Measurements from ENCODE around the gene SREBF1. TPM values are rescaled to one million over a fixed set of nuclear protein-coding genes. Genes with fewer than 3 reads are reported as not detected.

The SREBF1 gene
- total and polyA plus RNA-seq, 10 of the 15 experiments (the other 5 are each of a cell fraction or from before 2014, with no cell fraction given): 1.4 to 84.6 (median 20.4) TPM

DNA sequence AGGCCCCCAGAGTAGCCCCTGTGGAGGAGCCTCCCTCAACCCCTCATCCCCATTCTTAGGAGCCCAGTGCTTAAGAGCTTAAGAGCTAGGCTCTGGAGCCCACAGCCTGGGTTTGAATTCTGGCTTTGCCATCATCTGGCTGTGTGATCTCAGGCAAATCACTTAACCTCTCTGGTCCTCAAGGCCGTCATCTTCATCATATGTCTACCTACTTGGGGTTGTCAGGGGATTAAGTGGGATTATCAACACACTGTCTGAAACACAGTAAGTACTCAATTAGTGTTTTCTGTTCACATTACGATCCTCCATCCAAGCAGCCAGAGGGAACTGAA is 4.8 kb downstream of the SREBF1 start (continued):
- no peak for TF ChIP-seq SRF (IDR thresholded peaks at IDR 0.05; ENCODE audit: low read depth in 2 of 2, low read length in 2 of 2)
- TF ChIP-seq NR2F1 (conservative IDR thresholded peaks at IDR 0.05): no peak
- TF ChIP-seq, protein P1, sequence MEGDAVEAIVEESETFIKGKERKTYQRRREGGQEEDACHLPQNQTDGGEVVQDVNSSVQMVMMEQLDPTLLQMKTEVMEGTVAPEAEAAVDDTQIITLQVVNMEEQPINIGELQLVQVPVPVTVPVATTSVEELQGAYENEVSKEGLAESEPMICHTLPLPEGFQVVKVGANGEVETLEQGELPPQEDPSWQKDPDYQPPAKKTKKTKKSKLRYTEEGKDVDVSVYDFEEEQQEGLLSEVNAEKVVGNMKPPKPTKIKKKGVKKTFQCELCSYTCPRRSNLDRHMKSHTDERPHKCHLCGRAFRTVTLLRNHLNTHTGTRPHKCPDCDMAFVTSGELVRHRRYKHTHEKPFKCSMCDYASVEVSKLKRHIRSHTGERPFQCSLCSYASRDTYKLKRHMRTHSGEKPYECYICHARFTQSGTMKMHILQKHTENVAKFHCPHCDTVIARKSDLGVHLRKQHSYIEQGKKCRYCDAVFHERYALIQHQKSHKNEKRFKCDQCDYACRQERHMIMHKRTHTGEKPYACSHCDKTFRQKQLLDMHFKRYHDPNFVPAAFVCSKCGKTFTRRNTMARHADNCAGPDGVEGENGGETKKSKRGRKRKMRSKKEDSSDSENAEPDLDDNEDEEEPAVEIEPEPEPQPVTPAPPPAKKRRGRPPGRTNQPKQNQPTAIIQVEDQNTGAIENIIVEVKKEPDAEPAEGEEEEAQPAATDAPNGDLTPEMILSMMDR (IDR thresholded peaks at IDR 0.05 in 2 of 3, conservative IDR thresholded peaks at IDR 0.05 in 1 of 3; ENCODE audit: control insufficient read depth in 2 of 3, extremely low read depth in 1 of 3, insufficient read depth in 1 of 3, low read depth in 3 of 3, low read length in 3 of 3): no peak
- TF ChIP-seq TCF12 (IDR thresholded peaks at IDR 0.05; ENCODE audit: low read depth, low read length): no peak
- TF ChIP-seq MYC (IDR thresholded peaks at IDR 0.05; ENCODE audit: insufficient read depth, insufficient read length, insufficient replicate concordance, low read length, severe bottlenecking): no peak
- no peak for TF ChIP-seq IKZF1 (conservative IDR thresholded peaks at IDR 0.05)
- no peak for TF ChIP-seq PAX5 (IDR thresholded peaks at IDR 0.05; ENCODE audit: borderline replicate concordance, low read depth, low read length)

DNA sequence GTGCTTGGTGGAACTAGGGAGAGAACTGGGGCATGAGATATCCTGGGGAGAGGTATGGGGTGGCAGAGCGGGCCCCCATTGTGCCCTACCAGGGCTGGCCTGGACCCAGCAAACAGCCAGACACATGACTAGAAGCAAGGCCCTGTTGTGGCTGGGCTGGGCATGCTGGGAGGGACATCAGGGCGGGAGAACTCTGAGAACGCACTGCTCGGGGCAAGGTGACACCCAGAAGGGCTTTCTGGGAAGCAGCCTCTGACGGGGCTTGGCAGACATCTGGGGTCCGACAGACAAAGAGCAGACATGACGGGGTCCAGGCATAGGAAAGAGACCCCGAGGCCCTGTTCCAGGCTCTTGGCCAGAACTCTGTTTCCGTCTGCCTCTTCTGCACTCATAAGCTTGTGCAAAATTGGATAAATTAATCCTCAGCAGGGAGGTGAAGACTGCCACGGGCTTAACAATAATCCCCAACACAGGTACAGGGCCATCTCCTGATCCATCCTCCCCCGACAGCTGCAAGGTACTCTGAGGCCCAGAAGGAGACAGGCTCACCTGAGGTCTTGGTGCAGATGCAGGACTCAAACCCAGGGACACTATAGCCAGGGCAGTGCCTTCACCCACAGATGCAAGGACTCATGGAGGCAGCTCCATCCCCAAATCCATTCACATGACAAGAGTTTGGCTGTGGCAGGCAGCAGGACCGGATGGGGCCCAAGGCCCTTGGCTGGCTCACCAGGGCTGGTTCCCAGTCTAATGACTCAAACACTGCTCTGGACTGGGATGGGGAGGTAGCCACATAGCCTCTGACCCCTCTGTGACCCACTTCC is 5.4 kb downstream of the SREBF1 start:
- FAIRE-seq (no peak), DNase-seq (ENCODE audit: low read depth, low spot score) (no peak), ATAC-seq (no peak)
- ChIA-PET POLR2A (interaction anchor here (8.0 kb wide), 1 partner anchor 9 kb away, joined by 163 read pairs; no protein-coding TSS in a partner anchor), RAD21 (ENCODE audit: unreplicated experiment) (interaction anchor here (1.1 kb wide), 1 partner anchor 11 kb away, joined by 4 read pairs; no protein-coding TSS in a partner anchor), SMC1A (ENCODE audit: uncharacterized antibody, unreplicated experiment) (interaction anchor here (1.0 to 6.2 kb wide), 4 partner anchors 10 to 25 kb away, joined by 3 to 46 read pairs (median 10); no protein-coding TSS in a partner anchor), CTCF (interaction anchor here (0.6 kb wide), 1 partner anchor 10 kb away, joined by 3 read pairs; no protein-coding TSS in a partner anchor)
- peaks cover 25% of the 10 kb centered on the region for H3K4me1 ChIP-seq (ENCODE audit: control insufficient read depth, insufficient read depth, low read length)
- H3K4me2 ChIP-seq (ENCODE audit: control insufficient read depth, insufficient read depth): no peak overlapping the region
- 94% methylated on average over 12 of the region's 12 CpGs for WGBS (ENCODE audit: insufficient coverage, insufficient replicate concordance, low lambda C conversion rate, missing lambda C conversion rate)
- no peak overlapping the region for H3K9ac ChIP-seq (ENCODE audit: control insufficient read depth, insufficient read depth, low read length)
- H3K36me3 ChIP-seq (ENCODE audit: control insufficient read depth in 2 of 2, insufficient read depth in 2 of 2, low read length in 1 of 2): no peaks in the 10 kb centered on the region
- no peak for TF ChIP-seq YY1 (IDR thresholded peaks at IDR 0.05; ENCODE audit: low read depth, low read length)
- no peak for TF ChIP-seq SIN3A (IDR thresholded peaks at IDR 0.05; ENCODE audit: low read depth, low read length)
- TF ChIP-seq MYC (IDR thresholded peaks at IDR 0.05; ENCODE audit: insufficient read depth, insufficient read length, insufficient replicate concordance, low read length, severe bottlenecking): no peak
- no peak for TF ChIP-seq IRF4 (IDR thresholded peaks at IDR 0.05; ENCODE audit: low read depth, low read length)
- no peak overlapping the region for H3K4me3 ChIP-seq
- peaks cover 15% of the 10 kb centered on the region for H3K79me2 ChIP-seq (ENCODE audit: control insufficient read depth, insufficient read depth, low read length)
- intact Hi-C loops (cut with micrococcal nuclease; ENCODE audit: unreplicated experiment): loop anchor here (10.0 kb wide), 1 partner anchor 847 kb away; no protein-coding TSS in a partner anchor
- H2AFZ ChIP-seq (ENCODE audit: control insufficient read depth, low read depth, low read length): no peak overlapping the region
- no TSS peak for BruUV-seq (replicated peaks)
- no peaks in the 10 kb centered on the region for H3K9me3 ChIP-seq (replicated peaks; ENCODE audit: control insufficient read depth, insufficient read depth, low read length)
- H4K20me1 ChIP-seq (ENCODE audit: control insufficient read depth, insufficient read depth): no peaks in the 10 kb centered on the region
- no peak overlapping the region for H3K27ac ChIP-seq (ENCODE audit: control insufficient read depth, insufficient read depth)
- H3K27me3 ChIP-seq (replicated peaks in 1 of 2; ENCODE audit: control insufficient read depth in 2 of 2, insufficient read depth in 2 of 2, low read length in 1 of 2): no peaks in the 10 kb centered on the region
- in situ Hi-C loops (cut with MboI): no loop called here

Measured in GM12878 (cell line).